Activated T-helper 1 cell treated with Interleukin-2 at 50 U/mL for 16 hours (primary cell): Measurements from ENCODE around the gene ZNF101.
"Not testable (repeated sequence)": the region's sequence is repeated elsewhere in the genome, so short reads cannot be mapped to it uniquely, and the experiment has no call there.

Source experiments
- DNase-seq: peaks from one replicate; pipeline ENCODE4 v3.0.0-alpha.2; 2020; ENCODE audit warnings: low read depth

Gene ZNF101

DNA sequence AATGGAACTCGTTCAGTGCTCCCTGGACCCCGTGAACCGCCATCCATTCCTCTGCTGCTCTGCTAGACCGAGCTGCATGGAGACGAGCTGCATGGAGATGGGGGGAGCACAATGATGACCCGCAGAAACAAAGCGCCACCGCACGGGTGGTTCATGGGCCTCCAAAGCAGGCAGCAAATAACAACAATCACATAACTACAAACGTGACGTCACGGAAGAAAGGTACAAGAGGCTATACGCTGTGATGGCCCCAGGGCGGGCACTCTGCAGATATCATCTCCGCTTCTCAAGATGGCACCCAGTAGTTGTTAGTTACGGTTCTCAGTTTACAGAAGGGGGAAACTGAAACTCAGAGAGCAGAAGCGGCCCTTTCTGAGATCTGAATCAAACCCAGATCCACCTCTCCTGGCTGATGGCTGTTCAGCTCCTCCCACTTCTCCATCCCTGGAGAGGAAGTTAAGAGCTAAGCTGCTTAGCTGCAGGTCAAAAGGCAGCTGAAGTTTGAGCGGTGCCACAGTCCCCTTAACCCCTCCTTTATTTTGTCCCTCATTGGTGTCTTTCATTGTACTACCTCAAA lies 6.9 kb upstream of the ZNF101 start:
- no peak for DNase-seq

DNA sequence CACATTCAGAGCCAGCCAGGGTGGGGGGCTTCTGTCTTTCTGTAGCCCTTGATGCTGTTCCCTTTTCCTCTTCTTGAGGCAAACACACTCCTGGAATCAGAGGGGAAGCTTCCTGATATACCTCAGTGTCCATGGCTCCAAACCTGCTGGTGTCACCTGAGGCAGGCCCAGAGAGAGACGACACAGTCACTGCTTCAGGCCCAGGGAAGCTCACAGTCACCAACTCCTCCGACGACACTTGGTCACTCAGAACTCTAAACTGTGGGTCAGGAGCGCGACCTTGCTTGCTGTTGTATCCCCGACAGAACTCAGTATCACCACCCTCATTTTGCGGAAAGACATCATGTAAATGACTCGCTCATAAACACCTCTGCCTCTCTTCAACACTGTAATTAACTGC lies 6.3 kb upstream of the ZNF101 start:
- DNase-seq: no peak

DNA sequence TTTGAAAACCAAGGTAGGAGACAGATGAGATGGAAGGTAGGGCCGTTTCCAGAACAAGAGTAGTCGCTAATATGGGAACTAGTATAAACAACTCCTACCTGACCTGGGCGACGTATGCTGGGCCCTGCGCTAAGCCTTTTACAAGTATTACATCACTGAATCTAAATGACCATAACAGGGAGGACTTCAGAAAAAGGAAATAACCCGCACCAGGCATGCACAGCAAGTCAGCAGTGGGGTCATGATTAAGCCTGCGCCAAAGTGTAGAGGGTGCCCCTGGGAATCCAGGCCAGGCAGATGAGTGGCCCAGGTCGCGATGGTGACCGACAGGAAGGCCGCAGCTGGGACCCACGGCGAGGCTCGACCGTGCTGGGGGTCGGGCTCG lies 5.8 kb upstream of the ZNF101 start:
- DNase-seq: no peak

DNA sequence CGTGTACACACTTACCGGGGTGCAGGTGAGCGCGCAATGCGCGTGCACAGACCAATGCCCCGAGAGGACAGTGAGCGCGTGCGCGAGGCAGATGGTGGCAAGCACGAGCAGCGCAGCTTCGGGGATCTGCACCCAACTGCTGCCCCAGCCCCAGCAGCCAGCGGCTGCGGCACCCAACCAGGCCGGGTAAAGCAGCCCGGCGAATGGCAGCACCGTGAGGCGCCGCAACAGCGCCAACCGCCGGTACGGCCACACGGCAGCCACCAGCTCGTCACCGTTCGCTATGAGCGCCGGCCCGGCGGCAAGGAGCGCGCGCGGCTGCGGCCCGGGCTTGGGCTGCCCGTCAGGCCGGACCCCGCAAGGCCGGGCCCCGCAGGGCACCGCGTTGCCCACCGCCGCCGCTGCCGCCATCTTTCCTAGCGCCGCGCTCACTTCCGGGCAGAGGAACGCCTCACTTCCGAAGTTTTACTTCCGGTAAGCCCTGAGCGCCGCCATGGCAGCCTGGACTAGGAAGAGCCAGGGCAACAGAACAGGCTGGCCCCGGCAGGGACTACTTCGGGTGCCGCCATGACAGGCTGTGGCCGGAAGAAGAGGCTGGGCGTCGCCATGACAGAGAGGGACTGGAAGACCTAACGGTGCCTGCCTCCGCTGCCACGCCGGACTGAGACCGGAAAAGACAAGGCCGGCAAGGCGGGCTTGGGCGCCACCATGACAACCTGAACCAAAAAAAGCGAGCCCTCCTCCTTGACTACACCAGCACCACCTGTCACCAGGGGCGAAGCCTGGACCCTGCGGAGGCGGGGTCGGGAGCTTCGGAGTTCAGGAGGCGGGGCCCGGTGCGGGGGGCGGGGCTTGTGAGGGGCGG lies 5.2 kb upstream of the ZNF101 start, which contains the start of gene ATP13A1:
Gene ATP13A1, minus strand, starts transcription at position 421 of the 865 bp plus-strand sequence. Its CDS starts 10 bp downstream, at position 411.
- DNase-seq: peak; percentile 92

DNA sequence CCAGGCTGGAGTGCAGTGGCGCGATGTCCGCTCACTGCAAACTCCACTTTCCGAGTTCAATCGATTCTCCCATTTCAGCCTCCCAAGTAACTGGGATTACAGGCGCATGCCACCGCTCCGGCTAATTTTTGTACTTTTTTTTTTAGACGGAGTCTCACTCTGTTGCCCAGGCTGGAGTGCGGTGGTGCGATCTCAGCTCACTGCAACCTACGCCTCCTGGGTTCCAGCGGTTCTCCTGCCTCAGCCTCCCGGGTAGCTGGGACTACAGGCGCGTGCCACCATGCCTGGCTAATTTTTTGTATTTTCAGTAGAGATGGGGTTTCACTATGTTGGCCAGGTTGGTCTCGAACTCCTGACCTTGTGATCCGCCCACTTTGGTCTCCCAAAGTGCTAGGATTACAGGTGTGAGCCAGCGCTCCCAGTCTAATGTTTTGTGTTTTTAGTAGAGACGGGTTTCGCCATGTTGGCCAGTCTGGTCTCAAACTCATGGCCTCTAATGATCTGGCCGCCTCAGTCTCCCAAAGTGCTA lies 3.2 kb upstream of the ZNF101 start:
- DNase-seq: not testable (repeated sequence)

DNA sequence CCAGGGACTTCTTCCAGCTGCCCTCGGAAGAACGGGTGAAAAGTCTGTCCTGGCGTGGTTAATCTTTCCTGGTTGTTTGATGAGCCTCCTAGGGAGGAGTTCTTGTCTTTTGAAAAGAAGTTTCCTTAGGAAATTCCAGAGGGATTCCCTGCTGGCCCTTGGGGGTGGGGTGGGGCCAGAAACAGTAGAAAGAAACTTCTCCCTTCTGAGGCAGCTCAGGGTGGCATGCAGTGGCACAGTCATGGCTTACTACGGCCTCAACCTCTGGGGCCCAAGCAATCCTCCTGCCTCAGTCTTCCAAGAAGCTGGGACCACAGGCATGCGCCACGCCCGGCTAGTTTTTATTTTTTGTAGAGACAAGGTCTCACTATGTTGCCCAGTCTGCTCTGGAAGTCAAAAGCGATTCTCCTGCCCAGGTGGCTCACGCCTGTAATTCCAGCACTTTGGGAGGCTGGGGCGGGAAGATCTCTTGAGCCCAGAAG lies 1.5 kb downstream of the ZNF101 start:
- DNase-seq: no peak

DNA sequence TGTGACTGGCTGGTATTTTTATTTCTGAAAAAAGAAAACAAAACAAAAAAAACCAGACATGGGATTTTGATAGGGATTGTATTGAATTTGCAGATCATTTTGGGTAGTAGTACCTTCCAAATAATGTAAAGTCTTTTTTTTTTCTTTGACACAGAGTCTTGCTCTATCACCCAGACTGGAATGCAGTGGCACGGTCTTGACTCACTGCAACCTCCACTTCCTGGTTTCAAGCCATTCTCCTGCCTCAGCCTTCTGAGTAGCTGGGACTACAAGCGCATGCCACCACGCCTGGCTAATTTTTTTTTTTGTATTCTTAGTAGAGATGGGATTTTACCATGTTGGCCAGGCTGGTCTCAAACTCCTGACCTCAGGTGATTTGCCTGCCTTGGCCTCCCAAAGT lies 4.2 kb downstream of the ZNF101 start:
- DNase-seq: no peak

DNA sequence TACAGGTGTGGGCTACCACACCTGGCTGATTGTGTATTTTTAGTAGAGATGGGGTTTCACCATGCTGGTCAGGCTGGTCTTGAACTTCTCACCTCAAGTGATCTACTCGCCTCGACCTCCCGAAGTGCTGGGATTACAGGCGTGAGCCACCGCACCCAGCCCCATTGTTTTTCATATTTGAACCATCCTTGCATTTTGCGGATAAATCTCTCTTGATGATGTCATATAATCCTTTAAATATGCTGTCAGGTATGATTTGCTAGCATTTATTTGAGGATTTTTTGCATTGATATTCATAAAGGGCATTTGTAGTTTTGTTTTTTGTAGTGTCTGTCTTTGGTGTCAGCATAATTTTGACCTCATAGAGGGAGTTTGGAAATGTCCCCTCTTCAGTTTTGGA lies 5.7 kb downstream of the ZNF101 start:
- no peak for DNase-seq

DNA sequence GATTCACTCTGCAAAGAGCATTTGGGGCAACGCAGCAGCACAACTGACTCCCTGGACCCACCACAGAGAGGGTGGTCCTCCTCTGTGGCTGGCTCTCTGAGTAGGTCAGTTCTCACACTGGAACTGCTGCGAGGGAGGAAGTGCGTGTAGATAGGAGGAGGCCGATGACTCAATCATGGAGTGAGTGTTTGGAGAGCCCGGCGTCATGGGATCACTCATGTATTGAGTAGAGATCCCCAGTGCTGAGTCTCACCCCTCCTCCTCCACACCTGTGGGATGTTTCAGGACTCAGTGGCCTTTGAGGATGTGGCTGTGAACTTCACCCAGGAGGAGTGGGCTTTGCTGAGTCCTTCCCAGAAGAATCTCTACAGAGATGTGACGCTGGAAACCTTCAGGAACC lies 8.9 kb downstream of the ZNF101 start:
- no peak for DNase-seq

DNA sequence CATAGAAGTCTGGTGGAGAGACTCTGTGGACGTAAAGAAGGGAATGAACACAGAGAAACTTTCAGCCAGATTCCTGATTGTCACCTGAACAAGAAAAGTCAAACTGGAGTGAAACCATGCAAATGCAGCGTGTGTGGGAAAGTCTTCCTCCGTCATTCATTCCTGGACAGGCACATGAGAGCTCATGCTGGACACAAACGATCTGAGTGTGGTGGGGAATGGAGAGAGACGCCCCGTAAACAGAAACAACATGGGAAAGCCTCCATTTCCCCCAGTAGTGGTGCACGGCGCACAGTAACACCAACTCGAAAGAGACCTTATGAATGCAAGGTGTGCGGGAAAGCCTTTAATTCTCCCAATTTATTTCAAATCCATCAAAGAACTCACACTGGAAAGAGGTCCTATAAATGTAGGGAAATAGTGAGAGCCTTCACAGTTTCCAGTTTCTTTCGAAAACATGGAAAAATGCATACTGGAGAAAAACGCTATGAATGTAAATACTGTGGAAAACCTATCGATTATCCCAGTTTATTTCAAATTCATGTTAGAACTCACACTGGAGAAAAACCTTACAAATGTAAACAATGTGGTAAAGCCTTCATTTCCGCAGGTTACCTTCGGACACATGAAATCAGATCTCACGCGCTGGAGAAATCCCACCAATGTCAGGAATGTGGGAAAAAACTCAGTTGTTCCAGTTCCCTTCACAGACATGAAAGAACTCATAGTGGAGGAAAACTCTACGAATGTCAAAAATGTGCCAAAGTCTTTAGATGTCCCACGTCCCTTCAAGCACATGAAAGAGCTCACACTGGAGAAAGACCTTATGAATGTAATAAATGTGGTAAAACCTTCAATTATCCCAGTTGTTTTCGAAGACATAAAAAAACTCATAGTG lies 10.8 kb downstream of the ZNF101 start:
- DNase-seq: no peak

DNA sequence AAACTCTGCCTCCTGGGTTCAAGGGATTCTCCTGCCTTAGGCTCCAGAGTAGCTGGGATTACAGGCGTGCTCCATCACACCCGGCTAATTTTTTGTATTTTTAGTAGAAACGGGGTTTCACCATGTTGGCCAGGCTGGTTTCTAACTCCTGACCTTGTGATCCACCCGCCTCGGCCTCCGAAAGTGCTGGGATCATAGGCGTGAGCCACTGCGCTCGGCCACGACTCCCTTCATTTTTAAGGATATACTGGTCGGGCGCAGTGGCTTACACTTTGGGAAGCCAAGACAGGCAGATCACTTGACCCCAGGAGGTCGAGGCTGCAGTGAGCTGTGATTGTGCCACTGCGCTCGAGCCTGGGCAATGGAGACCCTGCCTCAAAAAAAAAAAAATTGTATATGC lies 17.5 kb downstream of the ZNF101 start:
- not testable (repeated sequence) for DNase-seq

DNA sequence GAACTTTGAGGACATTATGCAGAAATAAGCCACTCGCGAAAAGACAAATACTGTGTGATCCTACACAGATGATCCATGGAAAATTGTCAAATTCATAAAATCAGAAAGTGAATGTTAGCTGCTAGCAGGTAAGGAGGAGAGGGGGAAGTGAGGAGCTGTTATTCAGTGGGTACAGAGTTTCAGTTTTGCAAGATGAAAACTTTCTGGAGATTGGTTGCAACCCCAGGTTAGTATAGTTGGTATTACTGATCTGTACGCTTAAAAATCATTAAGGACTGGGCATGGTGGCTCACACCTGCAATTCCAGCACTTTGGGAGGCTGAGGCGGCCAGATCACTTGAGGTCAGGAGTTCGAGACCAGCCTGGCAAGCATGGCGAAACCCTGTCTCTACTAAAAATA lies 17.9 kb downstream of the ZNF101 start:
- no peak for DNase-seq

DNA sequence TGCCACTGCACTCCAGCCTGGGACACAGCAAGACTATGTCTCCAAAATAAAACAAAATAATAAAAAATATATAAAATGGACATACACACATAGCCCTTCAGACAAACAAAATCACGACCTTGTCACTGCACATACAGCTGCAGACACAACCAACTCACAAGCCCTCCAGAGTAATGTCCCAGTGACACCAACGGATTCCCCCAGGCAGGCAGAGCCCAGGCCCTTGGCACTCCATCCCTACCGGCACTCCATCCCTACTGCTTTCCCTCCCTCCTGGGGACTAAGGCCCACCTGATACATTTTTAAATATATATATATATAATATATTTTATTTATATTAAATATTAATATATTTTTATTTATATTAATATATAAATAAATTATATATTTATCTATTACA lies 18.5 kb downstream of the ZNF101 start:
- no peak for DNase-seq

DNA sequence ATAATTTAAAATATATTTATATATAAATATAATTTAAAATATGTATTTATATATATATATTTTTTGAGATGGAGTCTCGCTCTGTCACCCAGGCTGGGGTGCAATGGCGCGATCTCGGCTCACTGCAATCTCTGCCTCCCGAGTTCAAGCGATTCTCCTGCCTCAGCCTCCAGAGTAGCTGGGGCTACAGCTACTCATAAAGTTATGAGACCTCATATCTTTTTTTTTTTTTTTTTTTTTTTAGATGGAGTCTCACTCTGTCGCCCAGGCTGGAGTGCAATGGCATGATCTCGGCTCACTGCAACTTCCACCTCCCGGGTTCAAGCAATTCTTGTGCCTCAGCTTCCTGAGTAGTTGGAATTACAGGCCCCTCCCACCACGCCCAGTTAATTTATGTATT lies 20.4 kb downstream of the ZNF101 start:
- not testable (repeated sequence) for DNase-seq

DNA sequence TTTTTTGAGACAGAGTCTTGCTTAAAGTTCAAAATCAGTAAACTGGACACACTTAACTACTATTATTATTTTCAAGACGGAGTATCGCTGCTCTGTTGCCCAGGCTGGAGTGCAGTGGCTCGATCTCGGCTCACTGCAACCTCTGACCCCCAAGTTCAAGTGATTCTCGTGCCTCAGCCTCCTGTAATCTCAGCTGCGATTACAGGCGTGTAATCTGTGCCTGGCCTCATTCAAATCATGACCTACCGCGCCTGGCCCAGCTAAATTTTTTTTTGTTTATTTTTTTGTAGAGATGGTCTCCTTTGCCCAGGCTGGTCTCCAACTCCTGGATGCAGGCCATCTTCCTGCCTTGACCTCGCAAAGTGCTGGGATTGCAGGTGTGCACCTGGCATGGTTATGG lies 23.0 kb downstream of the ZNF101 start:
- no peak for DNase-seq

DNA sequence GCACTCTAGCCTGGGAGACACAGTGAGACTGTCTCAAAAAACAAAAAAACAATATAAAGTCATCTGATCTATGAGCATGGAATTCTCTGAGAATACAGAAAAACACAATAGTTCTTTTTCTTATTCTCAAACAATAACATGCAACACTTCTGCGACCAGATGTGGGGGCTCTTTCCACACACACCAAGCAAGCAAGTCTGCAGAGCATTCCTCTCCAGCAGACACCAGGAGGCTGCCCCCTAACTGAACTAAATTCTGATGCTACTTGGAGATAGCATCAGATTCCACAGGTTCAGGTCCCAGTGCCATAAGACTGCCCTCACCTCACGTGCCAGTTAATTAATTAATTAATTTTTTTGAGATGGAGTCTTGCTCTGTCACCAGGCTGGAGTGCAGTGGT lies 27.7 kb downstream of the ZNF101 start:
- no peak for DNase-seq

DNA sequence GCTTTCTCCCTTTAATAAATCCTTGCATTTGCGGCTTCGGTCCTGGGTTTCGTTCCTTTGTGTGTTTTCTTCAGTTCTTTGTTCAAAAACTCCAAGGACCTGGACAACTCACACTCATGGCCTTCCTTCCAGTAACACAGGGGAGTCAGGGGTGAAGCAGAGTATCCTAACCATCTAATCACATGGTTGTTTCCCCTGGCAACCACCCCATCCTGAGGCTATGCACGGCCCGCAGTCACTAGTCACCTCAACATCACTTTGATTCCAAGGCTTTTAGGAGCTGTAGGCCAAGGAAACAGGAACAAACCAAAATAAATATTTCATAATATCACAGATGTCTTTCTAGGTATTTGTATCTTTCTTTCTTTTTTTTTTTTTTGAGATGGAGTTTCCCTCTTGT lies 28.9 kb downstream of the ZNF101 start:
- no peak for DNase-seq

DNA sequence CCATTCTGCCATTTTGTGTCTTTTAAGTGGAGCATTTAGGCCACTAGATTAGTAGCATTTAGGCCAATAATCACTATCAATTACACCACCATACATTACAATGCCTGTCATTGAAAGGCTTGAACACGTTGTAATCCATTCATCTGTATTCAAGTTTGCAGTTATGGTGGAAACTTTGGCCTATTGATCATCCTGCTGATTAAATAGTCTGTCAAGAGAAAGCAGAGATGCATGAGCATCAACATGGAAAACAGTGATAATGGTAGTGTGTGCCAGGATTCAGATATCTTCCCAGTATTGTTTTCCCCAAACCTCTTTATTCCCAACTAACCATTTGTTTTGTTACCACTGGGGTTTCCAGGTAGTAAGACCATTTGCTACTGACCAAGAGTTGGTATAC lies 31.9 kb downstream of the ZNF101 start:
- DNase-seq: not testable (repeated sequence)

DNA sequence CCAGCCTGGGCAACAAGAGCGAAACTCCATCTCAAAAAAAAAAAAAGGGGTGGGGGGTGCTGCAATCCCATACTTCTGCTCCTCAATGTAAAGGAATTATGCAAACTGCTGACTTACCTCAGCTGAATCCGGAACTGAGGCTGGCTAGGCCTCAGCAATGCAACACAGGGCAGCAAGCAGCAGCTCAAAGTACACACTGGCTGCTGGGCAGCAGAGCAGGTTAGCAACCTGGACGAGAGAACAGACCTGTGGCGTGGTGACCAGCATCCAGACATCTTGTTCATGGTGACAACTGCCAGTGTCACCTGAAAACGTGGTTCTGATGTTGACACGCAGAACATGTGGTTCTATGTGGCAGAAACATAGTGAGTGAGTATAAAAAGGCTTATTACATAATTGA lies 36.2 kb downstream of the ZNF101 start:
- DNase-seq: no peak

DNA sequence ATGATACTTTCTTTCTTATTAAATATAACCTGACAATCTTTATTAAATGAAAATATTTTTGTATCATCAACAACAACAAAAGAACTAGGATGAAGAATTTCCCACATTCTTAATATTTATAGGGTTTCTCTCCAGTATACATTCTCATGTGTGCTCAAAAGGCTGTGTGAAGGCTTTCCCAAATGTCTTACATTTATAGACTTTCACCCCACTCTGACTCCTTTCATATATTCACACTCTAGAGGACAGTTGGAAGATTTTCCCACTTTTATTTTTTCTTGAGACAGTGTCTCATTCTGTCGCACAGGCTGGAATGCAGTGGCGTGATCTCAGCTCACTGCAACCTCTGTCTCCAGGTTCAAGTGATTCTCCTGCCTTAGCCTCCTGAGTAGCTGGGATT lies 41.9 kb downstream of the ZNF101 start:
- DNase-seq: no peak

DNA sequence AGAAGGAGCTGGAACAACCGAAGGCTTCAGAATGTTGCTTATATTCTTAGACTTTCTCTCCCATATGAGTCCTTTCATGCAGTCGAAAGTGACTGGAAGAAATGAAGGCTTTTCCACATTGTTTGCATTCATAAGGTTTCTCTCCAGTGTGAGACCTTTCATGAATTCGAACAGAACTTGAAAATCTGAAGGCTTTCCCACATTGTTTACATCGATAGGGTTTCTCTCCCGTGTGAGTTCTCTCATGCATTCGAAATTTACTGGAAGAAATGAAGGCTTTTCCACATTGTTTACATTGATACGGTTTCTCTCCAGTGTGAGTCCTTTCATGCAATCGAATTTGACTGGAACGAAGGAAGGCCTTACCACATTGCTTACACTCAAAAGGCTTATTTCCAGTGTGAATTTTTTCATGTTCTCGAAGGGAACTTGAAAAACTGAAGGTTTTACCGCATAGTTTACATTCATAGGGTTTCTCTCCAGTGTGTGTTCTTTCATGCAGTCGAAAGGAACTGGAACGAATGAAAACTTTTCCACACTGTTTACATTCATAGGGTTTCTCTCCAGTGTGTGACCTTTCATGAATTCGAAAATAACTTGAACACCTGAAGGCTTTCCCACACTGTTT lies 42.8 kb downstream of the ZNF101 start:
- no peak for DNase-seq
